ENCODE measurements around the gene MYO1B.

MYO1B gene

GRCh38 chr2:191384829-191385228 is 139.6 kb downstream of the MYO1B start:
- Histone ChIP-seq H3K9ac (ENCODE audit: low read length) (no peak overlapping the region), H3F3A (ENCODE audit: insufficient read depth, low read length) (no peaks in the 10 kb centered on the region)

GRCh38 chr2:191385416-191386160 is 140.4 kb downstream of the MYO1B start:
- H3K9ac ChIP-seq (ENCODE audit: low read length), result no peak overlapping the region
- H3K4me2 ChIP-seq (ENCODE audit: low read length), result no peak overlapping the region
- TF ChIP-seq EZH2 (IDR thresholded peaks at IDR 0.05; ENCODE audit: borderline replicate concordance, low read length) (no peak), CTCF (IDR thresholded peaks at IDR 0.05; ENCODE audit: low read length) (no peak)
- H3F3A ChIP-seq (ENCODE audit: insufficient read depth, low read length), result no peaks in the 10 kb centered on the region
- H3K27me3 ChIP-seq (ENCODE audit: insufficient read depth, low read length), result no peaks in the 10 kb centered on the region
- H3K4me1 ChIP-seq (ENCODE audit: insufficient read depth, low read length, severe bottlenecking), result no peaks in the 10 kb centered on the region
- H3K4me3 ChIP-seq (ENCODE audit: low read depth, low read length, poor library complexity, severe bottlenecking), result no peak overlapping the region
- no peaks in the 10 kb centered on the region for H3K79me2 ChIP-seq (ENCODE audit: insufficient read depth, low read length)
- no peaks in the 10 kb centered on the region for H4K20me1 ChIP-seq (ENCODE audit: insufficient read depth, low read length)
- H3K27ac ChIP-seq (ENCODE audit: low read depth, low read length, poor library complexity, severe bottlenecking), result no peak overlapping the region
- H3K9me3 ChIP-seq (ENCODE audit: low read length), result no peaks in the 10 kb centered on the region
- no peaks in the 10 kb centered on the region for H3K9me2 ChIP-seq (ENCODE audit: low read depth, low read length)
- H2AFZ ChIP-seq (ENCODE audit: low read length), result no peak overlapping the region
- H3K36me3 ChIP-seq (ENCODE audit: insufficient read depth, low read length), result no peaks in the 10 kb centered on the region

More at GRCh38 chr2:191384829-191385228, 139.6 kb downstream of the MYO1B start:
- Histone ChIP-seq H3K9me2 (ENCODE audit: low read depth, low read length) (no peaks in the 10 kb centered on the region), H3K27me3 (ENCODE audit: insufficient read depth, low read length) (no peaks in the 10 kb centered on the region), H4K20me1 (ENCODE audit: insufficient read depth, low read length) (no peaks in the 10 kb centered on the region), H2AFZ (ENCODE audit: low read length) (no peak overlapping the region), H3K79me2 (ENCODE audit: insufficient read depth, low read length) (no peaks in the 10 kb centered on the region), H3K9me3 (ENCODE audit: low read length) (no peaks in the 10 kb centered on the region), H3K36me3 (ENCODE audit: insufficient read depth, low read length) (no peaks in the 10 kb centered on the region), H3K4me2 (ENCODE audit: low read length) (no peak overlapping the region), H3K4me1 (ENCODE audit: insufficient read depth, low read length, severe bottlenecking) (no peaks in the 10 kb centered on the region), H3K4me3 (ENCODE audit: low read depth, low read length, poor library complexity, severe bottlenecking) (no peak overlapping the region), H3K27ac (ENCODE audit: low read depth, low read length, poor library complexity, severe bottlenecking) (no peak overlapping the region)
- no peak for TF ChIP-seq CTCF (IDR thresholded peaks at IDR 0.05; ENCODE audit: low read length)
- TF ChIP-seq EZH2 (IDR thresholded peaks at IDR 0.05; ENCODE audit: borderline replicate concordance, low read length), result no peak

- Histone ChIP-seq H4K20me1 (ENCODE audit: insufficient read depth, low read length) (no peaks in the 10 kb centered on the region), H3K27me3 (ENCODE audit: insufficient read depth, low read length) (no peaks in the 10 kb centered on the region), H3K9me3 (ENCODE audit: low read length) (no peaks in the 10 kb centered on the region), H3K4me2 (ENCODE audit: low read length) (no peak overlapping the region), H2AFZ (ENCODE audit: low read length) (no peak overlapping the region), H3K4me1 (ENCODE audit: insufficient read depth, low read length, severe bottlenecking) (no peaks in the 10 kb centered on the region), H3K79me2 (ENCODE audit: insufficient read depth, low read length) (no peaks in the 10 kb centered on the region), H3K9me2 (ENCODE audit: low read depth, low read length) (no peaks in the 10 kb centered on the region), H3K36me3 (ENCODE audit: insufficient read depth, low read length) (no peaks in the 10 kb centered on the region), H3K9ac (ENCODE audit: low read length) (no peak overlapping the region), H3K4me3 (ENCODE audit: low read depth, low read length, poor library complexity, severe bottlenecking) (no peak overlapping the region), H3F3A (ENCODE audit: insufficient read depth, low read length) (no peaks in the 10 kb centered on the region), H3K27ac (ENCODE audit: low read depth, low read length, poor library complexity, severe bottlenecking) (no peak overlapping the region)
- no peak for TF ChIP-seq EZH2 (IDR thresholded peaks at IDR 0.05; ENCODE audit: borderline replicate concordance, low read length)
These were observed 141.8 kb downstream of the MYO1B start for GRCh38 chr2:191386938-191387536.
